ENCODE results near the gene RANBP3.

GRCh38 chr19:5899728-5900526, 78.0 kb downstream of the RANBP3 start:
- TF ChIP-seq CTCF (IDR thresholded peaks at IDR 0.05) (no peak), POLR2A (IDR thresholded peaks at IDR 0.05) (no peak)
